ENCODE measurements around the gene ATP8A1.

The ATP8A1 gene

GRCh38 chr4:42649870-42650269 lies 7.0 kb downstream of the ATP8A1 start:
- no peak for DNase-seq

- DNase-seq = no peak
These were observed 9.8 kb downstream of the ATP8A1 start for GRCh38 chr4:42646999-42647541.

- no peak for DNase-seq
These were observed 10.7 kb downstream of the ATP8A1 start for GRCh38 chr4:42646013-42646784.

- no peak for DNase-seq
These were observed 12.0 kb downstream of the ATP8A1 start for GRCh38 chr4:42644897-42645296.

GRCh38 chr4:42643685-42644084 lies 13.2 kb downstream of the ATP8A1 start:
- no peak for DNase-seq

- DNase-seq = no peak
These were observed 13.9 kb downstream of the ATP8A1 start for GRCh38 chr4:42642845-42643615.

GRCh38 chr4:42642101-42642797 lies 14.7 kb downstream of the ATP8A1 start:
- DNase-seq = no peak

- DNase-seq = peak in 1 of 5 experiments; percentile 62
These were observed 15.2 kb downstream of the ATP8A1 start for GRCh38 chr4:42641656-42642055.

GRCh38 chr4:42641161-42641560 lies 15.7 kb downstream of the ATP8A1 start:
- DNase-seq = peak in 1 of 5 experiments; percentile 35

GRCh38 chr4:42640613-42641012 lies 16.3 kb downstream of the ATP8A1 start:
- DNase-seq = no peak

GRCh38 chr4:42638993-42639392 lies 17.9 kb downstream of the ATP8A1 start:
- DNase-seq = peak in 1 of 5 experiments; percentile 74

- DNase-seq = no peak
These were observed 18.6 kb downstream of the ATP8A1 start for GRCh38 chr4:42638321-42638720.

GRCh38 chr4:42637867-42638266 lies 19.0 kb downstream of the ATP8A1 start:
- DNase-seq = no peak

- no peak for DNase-seq
These were observed 19.8 kb downstream of the ATP8A1 start for GRCh38 chr4:42637104-42637503.

GRCh38 chr4:42636645-42636949 lies 20.3 kb downstream of the ATP8A1 start:
- no peak for DNase-seq

GRCh38 chr4:42633605-42634388 lies 23.1 kb downstream of the ATP8A1 start:
- DNase-seq = peak in 1 of 5 experiments; percentile 57

- DNase-seq = no peak
These were observed 24.1 kb downstream of the ATP8A1 start for GRCh38 chr4:42632653-42633382.

GRCh38 chr4:42630908-42631307 lies 26.0 kb downstream of the ATP8A1 start:
- DNase-seq = no peak

GRCh38 chr4:42628740-42629139 lies 28.2 kb downstream of the ATP8A1 start:
- DNase-seq = no peak

- peak in 2 of 5 experiments; percentile 53 to 62 for DNase-seq
These were observed 28.8 kb downstream of the ATP8A1 start for GRCh38 chr4:42627885-42628646.

- DNase-seq = no peak
These were observed 30.2 kb downstream of the ATP8A1 start for GRCh38 chr4:42626629-42627146.
